ENCODE results near the gene PCSK1. TPM values are rescaled to one million over a fixed set of nuclear protein-coding genes. Genes with fewer than 3 reads are reported as not detected.
A peak's percentile ranks its signal among the peaks of the same experiment; 100 is the strongest.

Gene PCSK1
- total and polyA plus RNA-seq, 2 of the 4 experiments (the other 2 are of a cell fraction): not detected

DNA sequence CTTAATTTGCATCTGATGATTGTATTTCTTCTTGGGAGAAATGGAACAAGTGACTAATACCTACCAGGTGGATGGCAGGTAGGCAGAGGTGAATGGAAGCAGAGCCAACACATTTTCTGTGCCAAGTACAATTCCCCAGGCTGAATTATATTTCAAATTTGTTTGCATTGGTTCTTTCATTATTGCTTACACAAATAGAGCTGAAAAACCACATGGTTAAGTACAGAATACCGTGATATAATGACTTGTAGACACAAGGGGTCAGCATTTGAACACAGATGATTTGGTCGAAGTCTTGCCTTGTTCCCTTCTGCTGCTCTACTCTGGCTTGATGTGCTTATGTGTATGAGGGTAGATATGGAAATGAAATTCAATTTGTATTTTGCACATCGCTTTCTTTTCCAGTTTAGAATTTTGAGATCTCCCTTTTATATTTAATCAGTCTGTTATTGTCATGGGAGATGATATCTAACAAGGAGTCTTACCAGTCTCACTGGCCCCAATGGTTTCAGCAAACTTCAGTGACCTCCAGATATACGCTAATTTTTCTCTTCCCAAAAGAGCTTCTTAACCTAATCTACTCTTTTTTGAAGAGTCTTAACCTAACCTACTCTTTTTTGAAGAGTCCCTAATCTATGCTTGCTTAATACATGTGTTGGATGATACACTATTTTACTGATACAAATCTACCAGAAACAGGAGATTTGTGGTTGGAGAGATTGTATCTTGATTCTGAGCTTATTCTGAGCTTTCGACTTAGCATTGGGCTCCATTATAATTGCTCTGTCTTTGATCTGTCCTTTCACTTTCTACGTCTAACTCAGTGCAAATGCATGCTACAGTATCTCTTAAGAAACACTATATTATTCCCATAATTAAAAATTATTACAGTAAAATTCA lies 88.1 kb downstream of the PCSK1 start:
- dilution Hi-C loops (cut with HindIII; ENCODE audit: low sequenced_read_pairs, unreplicated experiment): no loop called here
- no TSS peak for BruUV-seq (replicated peaks)
- ChIA-PET CTCF (interaction anchor here (0.6 to 2.9 kb wide), 5 partner anchors 255 to 432 kb away, joined by 3 to 16 read pairs (median 5); no protein-coding TSS in a partner anchor), POLR2A (ENCODE audit: unreplicated experiment) (no interaction called here)
- WGBS, 2 experiments (ENCODE audit: extremely low coverage in 2 of 2, insufficient read length in 1 of 2): no CpG with 5 or more reads among the region's 6 CpGs
- in situ Hi-C loops (cut with MboI; ENCODE audit: low sequenced_read_pairs): loop anchor here (5.0 to 10.0 kb wide), 2 partner anchors 252 to 400 kb away; no protein-coding TSS in a partner anchor
- peak; percentile 94 for ATAC-seq (ENCODE audit: low read depth)
- H3K36me3 ChIP-seq (ENCODE audit: control insufficient read depth, insufficient read depth, low read length): no peaks in the 10 kb centered on the region
- no peaks in the 10 kb centered on the region for H3K27me3 ChIP-seq (ENCODE audit: control insufficient read depth, insufficient read depth, low read length)
- no peak overlapping the region for H2AFZ ChIP-seq (replicated peaks; ENCODE audit: low read length, poor library complexity)
- no peak overlapping the region for H3K4me3 ChIP-seq (ENCODE audit: insufficient read depth, low read depth, low read length)
- H3K9me3 ChIP-seq (ENCODE audit: control insufficient read depth, insufficient read depth, low read length): no peaks in the 10 kb centered on the region
- no peaks in the 10 kb centered on the region for H3K9me1 ChIP-seq (ENCODE audit: insufficient read depth, low read length)
- TF ChIP-seq RAD21 (IDR thresholded peaks at IDR 0.05; ENCODE audit: low read length) (peak; percentile 93), POLR2A (IDR thresholded peaks at IDR 0.05; ENCODE audit: low read depth, low read length) (no peak), SMC3 (IDR thresholded peaks at IDR 0.05; ENCODE audit: low read depth, low read length) (peak; percentile 88)
- TF ChIP-seq, protein P1, sequence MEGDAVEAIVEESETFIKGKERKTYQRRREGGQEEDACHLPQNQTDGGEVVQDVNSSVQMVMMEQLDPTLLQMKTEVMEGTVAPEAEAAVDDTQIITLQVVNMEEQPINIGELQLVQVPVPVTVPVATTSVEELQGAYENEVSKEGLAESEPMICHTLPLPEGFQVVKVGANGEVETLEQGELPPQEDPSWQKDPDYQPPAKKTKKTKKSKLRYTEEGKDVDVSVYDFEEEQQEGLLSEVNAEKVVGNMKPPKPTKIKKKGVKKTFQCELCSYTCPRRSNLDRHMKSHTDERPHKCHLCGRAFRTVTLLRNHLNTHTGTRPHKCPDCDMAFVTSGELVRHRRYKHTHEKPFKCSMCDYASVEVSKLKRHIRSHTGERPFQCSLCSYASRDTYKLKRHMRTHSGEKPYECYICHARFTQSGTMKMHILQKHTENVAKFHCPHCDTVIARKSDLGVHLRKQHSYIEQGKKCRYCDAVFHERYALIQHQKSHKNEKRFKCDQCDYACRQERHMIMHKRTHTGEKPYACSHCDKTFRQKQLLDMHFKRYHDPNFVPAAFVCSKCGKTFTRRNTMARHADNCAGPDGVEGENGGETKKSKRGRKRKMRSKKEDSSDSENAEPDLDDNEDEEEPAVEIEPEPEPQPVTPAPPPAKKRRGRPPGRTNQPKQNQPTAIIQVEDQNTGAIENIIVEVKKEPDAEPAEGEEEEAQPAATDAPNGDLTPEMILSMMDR (conservative IDR thresholded peaks at IDR 0.05; ENCODE audit: low read depth, low read length): peak; percentile 78
- H2BK120ac ChIP-seq (ENCODE audit: low read depth, low read length): no peak overlapping the region
- no peak overlapping the region for H4K8ac ChIP-seq (ENCODE audit: low read depth in 2 of 2, low read length in 2 of 2)
- H2AK9ac ChIP-seq (replicated peaks; ENCODE audit: low read depth, low read length, poor library complexity): no peak overlapping the region
- H4K5ac ChIP-seq (ENCODE audit: low read depth, low read length): no peak overlapping the region
- H2AK5ac ChIP-seq (ENCODE audit: low read depth, low read length): no peak overlapping the region
- no peak overlapping the region for H3K14ac ChIP-seq (replicated peaks; ENCODE audit: low read depth, low read length)
- H3K79me1 ChIP-seq (ENCODE audit: low read depth in 1 of 2, low read length in 2 of 2): no peaks in the 10 kb centered on the region
- H3K56ac ChIP-seq (ENCODE audit: extremely low read depth, insufficient read depth, low read length): no peak overlapping the region
- H3K9ac ChIP-seq (ENCODE audit: low read depth, low read length): no peak overlapping the region
- DNase-seq: peak; percentile 86
- H2BK5ac ChIP-seq (ENCODE audit: low read depth, low read length, poor library complexity, severe bottlenecking): no peak overlapping the region
- no peaks in the 10 kb centered on the region for H4K20me1 ChIP-seq (ENCODE audit: insufficient read depth, low read length)
- H2BK20ac ChIP-seq (ENCODE audit: low read depth, low read length): 0 out of 2 replicates have a peak overlapping the region, but pooled peaks have one; percentile 63
- H3K4ac ChIP-seq (ENCODE audit: low read depth, low read length): no peak overlapping the region
- intact Hi-C loops (cut with micrococcal nuclease): loop anchor here (1.0 to 10.0 kb wide), 5 partner anchors 256 to 563 kb away; partner anchors contain the start of gene CAST
- no peak overlapping the region for H3K4me2 ChIP-seq (ENCODE audit: low read depth, low read length)
- H3K18ac ChIP-seq (ENCODE audit: low read depth, low read length): no peak overlapping the region
- H3K27ac ChIP-seq (ENCODE audit: insufficient read depth, low read length): no peak overlapping the region
- 0 out of 2 replicates have a peak, but pooled peaks cover 2% of the 10 kb centered on the region for H3K4me1 ChIP-seq (ENCODE audit: control insufficient read depth, insufficient read depth, low read length)
- H3K23ac ChIP-seq (ENCODE audit: low read depth, low read length): no peak overlapping the region
- H2BK15ac ChIP-seq (ENCODE audit: low read depth, low read length): no peak overlapping the region
- H4K91ac ChIP-seq (ENCODE audit: insufficient read depth, low read depth, low read length): no peak overlapping the region
